Measurements from ENCODE around the gene ACTR3. TPM values are rescaled to one million over a fixed set of nuclear protein-coding genes. Genes with fewer than 3 reads are reported as not detected.

The ACTR3 gene
- total and polyA plus RNA-seq, 10 of the 15 experiments (the other 5 are each of a cell fraction or from before 2014, with no cell fraction given) = 79.1 to 616 (median 471) TPM

DNA sequence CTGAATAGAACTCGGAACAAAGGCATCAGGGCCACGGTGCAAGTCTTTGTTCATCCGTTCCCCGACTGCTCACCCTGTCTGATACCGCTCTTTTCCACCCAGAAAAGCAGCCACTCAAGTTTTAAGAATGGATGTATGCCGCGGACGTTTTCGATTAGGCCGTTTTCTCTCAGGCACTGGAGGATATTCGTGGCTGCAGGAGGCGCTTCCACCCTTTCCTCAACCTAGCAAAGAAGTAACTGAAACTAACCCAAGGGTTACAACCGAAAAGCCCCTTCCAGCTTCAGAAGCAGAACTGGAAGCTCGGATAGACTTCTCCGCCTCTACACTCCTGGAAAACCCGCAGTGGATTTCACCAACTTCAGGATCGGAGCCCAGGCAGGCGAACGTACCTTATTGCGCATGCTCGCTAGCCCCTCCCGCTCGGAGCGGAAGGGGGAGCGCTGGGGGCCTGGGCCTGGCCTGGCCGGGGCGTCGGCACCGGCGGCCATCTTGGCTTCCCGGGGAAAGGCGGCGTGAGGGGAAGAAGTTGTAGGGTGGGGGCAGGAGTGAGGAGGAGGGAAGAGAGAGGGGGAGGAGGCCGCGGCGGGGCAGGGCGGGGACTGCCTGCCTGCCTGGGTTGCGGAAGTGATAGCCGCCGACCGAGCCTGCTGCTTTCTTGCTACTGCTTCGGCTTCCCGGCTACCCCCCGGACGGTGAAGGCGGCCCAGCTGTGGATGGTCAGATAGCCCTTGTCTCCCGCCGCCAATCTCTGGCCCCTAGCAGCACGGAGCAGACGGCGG, at the start of gene ACTR3 (continued):
- TF ChIP-seq, protein P1, sequence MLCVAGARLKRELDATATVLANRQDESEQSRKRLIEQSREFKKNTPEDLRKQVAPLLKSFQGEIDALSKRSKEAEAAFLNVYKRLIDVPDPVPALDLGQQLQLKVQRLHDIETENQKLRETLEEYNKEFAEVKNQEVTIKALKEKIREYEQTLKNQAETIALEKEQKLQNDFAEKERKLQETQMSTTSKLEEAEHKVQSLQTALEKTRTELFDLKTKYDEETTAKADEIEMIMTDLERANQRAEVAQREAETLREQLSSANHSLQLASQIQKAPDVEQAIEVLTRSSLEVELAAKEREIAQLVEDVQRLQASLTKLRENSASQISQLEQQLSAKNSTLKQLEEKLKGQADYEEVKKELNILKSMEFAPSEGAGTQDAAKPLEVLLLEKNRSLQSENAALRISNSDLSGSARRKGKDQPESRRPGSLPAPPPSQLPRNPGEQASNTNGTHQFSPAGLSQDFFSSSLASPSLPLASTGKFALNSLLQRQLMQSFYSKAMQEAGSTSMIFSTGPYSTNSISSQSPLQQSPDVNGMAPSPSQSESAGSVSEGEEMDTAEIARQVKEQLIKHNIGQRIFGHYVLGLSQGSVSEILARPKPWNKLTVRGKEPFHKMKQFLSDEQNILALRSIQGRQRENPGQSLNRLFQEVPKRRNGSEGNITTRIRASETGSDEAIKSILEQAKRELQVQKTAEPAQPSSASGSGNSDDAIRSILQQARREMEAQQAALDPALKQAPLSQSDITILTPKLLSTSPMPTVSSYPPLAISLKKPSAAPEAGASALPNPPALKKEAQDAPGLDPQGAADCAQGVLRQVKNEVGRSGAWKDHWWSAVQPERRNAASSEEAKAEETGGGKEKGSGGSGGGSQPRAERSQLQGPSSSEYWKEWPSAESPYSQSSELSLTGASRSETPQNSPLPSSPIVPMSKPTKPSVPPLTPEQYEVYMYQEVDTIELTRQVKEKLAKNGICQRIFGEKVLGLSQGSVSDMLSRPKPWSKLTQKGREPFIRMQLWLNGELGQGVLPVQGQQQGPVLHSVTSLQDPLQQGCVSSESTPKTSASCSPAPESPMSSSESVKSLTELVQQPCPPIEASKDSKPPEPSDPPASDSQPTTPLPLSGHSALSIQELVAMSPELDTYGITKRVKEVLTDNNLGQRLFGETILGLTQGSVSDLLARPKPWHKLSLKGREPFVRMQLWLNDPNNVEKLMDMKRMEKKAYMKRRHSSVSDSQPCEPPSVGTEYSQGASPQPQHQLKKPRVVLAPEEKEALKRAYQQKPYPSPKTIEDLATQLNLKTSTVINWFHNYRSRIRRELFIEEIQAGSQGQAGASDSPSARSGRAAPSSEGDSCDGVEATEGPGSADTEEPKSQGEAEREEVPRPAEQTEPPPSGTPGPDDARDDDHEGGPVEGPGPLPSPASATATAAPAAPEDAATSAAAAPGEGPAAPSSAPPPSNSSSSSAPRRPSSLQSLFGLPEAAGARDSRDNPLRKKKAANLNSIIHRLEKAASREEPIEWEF (IDR thresholded peaks at IDR 0.05; ENCODE audit: insufficient replicate concordance, low read depth, low read length) = no peak
- TF ChIP-seq IKZF2 (IDR thresholded peaks at IDR 0.05) (peak; percentile 97), NR2F1 (conservative IDR thresholded peaks at IDR 0.05) (peak; percentile 93), TCF12 (IDR thresholded peaks at IDR 0.05; ENCODE audit: low read depth, low read length) (0 out of 2 replicates have a peak, but pooled peaks have one; percentile 11), NFXL1 (IDR thresholded peaks at IDR 0.05; ENCODE audit: borderline replicate concordance) (no peak), TARDBP (IDR thresholded peaks at IDR 0.05; ENCODE audit: borderline replicate concordance) (no peak), YY1 (IDR thresholded peaks at IDR 0.05; ENCODE audit: low read depth, low read length) (peak; percentile 98), YBX1 (IDR thresholded peaks at IDR 0.05) (no peak), RAD21 (IDR thresholded peaks at IDR 0.05; ENCODE audit: insufficient read depth, low read depth, low read length) (peak; percentile 30; the same call in 1 of the 2 replicates), NR2C2 (IDR thresholded peaks at IDR 0.05; ENCODE audit: borderline replicate concordance, control insufficient read depth, insufficient read length, low read depth) (no peak), ZNF207 (IDR thresholded peaks at IDR 0.05; ENCODE audit: borderline replicate concordance) (peak; percentile 99; the same call in 1 of the 2 replicates), NFYA (IDR thresholded peaks at IDR 0.05; ENCODE audit: borderline replicate concordance, low read depth, low read length) (no peak), ESRRA (IDR thresholded peaks at IDR 0.05; ENCODE audit: low read length) (no peak), HDAC2 (IDR thresholded peaks at IDR 0.05) (no peak), MYC (IDR thresholded peaks at IDR 0.05; ENCODE audit: insufficient read depth, insufficient read length, insufficient replicate concordance, low read length, severe bottlenecking) (no peak), MTA2 (IDR thresholded peaks at IDR 0.05; ENCODE audit: low read depth) (peak; percentile 68)
- TF ChIP-seq, protein P2, sequence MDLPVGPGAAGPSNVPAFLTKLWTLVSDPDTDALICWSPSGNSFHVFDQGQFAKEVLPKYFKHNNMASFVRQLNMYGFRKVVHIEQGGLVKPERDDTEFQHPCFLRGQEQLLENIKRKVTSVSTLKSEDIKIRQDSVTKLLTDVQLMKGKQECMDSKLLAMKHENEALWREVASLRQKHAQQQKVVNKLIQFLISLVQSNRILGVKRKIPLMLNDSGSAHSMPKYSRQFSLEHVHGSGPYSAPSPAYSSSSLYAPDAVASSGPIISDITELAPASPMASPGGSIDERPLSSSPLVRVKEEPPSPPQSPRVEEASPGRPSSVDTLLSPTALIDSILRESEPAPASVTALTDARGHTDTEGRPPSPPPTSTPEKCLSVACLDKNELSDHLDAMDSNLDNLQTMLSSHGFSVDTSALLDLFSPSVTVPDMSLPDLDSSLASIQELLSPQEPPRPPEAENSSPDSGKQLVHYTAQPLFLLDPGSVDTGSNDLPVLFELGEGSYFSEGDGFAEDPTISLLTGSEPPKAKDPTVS (IDR thresholded peaks at IDR 0.05; ENCODE audit: low read depth, low read length) = peak; percentile 75; the same call in 1 of the 2 replicates
- TF ChIP-seq, protein P3, sequence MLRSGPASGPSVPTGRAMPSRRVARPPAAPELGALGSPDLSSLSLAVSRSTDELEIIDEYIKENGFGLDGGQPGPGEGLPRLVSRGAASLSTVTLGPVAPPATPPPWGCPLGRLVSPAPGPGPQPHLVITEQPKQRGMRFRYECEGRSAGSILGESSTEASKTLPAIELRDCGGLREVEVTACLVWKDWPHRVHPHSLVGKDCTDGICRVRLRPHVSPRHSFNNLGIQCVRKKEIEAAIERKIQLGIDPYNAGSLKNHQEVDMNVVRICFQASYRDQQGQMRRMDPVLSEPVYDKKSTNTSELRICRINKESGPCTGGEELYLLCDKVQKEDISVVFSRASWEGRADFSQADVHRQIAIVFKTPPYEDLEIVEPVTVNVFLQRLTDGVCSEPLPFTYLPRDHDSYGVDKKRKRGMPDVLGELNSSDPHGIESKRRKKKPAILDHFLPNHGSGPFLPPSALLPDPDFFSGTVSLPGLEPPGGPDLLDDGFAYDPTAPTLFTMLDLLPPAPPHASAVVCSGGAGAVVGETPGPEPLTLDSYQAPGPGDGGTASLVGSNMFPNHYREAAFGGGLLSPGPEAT (IDR thresholded peaks at IDR 0.05; ENCODE audit: low read depth) = peak; percentile 100
- TF ChIP-seq, protein P4, sequence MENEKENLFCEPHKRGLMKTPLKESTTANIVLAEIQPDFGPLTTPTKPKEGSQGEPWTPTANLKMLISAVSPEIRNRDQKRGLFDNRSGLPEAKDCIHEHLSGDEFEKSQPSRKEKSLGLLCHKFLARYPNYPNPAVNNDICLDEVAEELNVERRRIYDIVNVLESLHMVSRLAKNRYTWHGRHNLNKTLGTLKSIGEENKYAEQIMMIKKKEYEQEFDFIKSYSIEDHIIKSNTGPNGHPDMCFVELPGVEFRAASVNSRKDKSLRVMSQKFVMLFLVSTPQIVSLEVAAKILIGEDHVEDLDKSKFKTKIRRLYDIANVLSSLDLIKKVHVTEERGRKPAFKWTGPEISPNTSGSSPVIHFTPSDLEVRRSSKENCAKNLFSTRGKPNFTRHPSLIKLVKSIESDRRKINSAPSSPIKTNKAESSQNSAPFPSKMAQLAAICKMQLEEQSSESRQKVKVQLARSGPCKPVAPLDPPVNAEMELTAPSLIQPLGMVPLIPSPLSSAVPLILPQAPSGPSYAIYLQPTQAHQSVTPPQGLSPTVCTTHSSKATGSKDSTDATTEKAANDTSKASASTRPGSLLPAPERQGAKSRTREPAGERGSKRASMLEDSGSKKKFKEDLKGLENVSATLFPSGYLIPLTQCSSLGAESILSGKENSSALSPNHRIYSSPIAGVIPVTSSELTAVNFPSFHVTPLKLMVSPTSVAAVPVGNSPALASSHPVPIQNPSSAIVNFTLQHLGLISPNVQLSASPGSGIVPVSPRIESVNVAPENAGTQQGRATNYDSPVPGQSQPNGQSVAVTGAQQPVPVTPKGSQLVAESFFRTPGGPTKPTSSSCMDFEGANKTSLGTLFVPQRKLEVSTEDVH (IDR thresholded peaks at IDR 0.05; ENCODE audit: low read depth, partially characterized antibody) = peak; percentile 16
